ENCODE data around the gene CEP112. TPM values are rescaled to one million over a fixed set of nuclear protein-coding genes. Genes with fewer than 3 reads are reported as not detected.

CEP112 gene
- polyA plus RNA-seq, 1 donor from 2014 or later = 6.0 TPM

DNA sequence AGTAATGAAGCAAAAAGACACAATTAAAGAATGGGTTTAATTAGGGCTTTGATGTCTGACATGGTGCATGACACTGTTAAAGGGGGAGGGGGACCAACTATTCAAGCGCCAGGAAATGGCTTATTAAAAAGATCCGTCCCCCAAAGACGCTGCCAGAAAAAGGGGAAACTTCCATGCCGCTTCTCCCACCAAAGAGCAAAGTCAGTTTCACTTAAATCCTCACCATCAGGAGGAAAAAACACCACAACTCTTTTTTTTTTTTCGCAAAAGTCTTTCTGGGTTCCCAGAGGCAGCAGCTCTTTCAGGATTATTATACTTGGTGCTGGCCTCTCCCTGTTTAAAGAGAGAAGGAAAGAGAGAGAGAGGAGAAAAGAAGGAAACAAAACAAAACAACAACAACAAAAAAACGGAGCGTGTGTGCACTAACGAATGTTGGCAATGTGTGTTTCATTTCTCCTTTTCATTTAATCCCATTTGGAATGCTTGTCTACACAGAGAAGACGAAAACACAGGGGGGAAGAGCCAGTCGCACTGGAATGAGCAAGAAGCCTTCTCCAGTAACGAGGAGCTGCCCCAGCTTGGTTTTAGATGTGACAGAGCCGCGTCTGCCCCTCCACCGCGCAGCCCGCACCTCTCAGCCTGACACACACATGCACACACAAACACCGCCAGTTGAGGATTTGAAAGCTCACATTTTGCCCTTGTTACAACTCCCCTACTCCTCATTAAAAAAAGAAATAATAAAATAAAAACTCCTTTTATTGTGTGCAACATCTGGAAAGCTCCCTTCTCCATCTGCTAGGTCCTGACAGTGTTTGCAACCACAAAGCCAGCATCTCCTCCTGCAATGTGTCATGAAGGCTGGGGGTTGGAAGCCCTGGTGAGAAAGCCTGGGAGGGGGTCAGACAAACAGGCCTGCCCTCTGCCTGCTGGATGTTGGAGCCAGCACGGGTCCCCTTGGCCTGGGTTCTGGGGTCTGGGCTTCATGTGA, 597.8 kb downstream of the CEP112 start:
- no peak overlapping the region for H2AFZ ChIP-seq (ENCODE audit: low read depth, low read length)
- H3K9me3 ChIP-seq (ENCODE audit: low read length) = no peaks in the 10 kb centered on the region
- H3K4me3 ChIP-seq (ENCODE audit: low read length) = no peak overlapping the region
- H3K9ac ChIP-seq (ENCODE audit: low read length) = no peak overlapping the region
- H3K4me2 ChIP-seq (ENCODE audit: low read length) = no peak overlapping the region
- no peaks in the 10 kb centered on the region for H3K27me3 ChIP-seq (ENCODE audit: insufficient read depth, low read depth, low read length)
- TF ChIP-seq EZH2 (IDR thresholded peaks at IDR 0.05; ENCODE audit: borderline replicate concordance, insufficient read depth, low read length, poor library complexity, severe bottlenecking) = no peak
- no peak for TF ChIP-seq EP300 (conservative IDR thresholded peaks at IDR 0.05; ENCODE audit: poor library complexity, severe bottlenecking)
- no peak for TF ChIP-seq RAD21 (conservative IDR thresholded peaks at IDR 0.05)
- TF ChIP-seq, protein P1, sequence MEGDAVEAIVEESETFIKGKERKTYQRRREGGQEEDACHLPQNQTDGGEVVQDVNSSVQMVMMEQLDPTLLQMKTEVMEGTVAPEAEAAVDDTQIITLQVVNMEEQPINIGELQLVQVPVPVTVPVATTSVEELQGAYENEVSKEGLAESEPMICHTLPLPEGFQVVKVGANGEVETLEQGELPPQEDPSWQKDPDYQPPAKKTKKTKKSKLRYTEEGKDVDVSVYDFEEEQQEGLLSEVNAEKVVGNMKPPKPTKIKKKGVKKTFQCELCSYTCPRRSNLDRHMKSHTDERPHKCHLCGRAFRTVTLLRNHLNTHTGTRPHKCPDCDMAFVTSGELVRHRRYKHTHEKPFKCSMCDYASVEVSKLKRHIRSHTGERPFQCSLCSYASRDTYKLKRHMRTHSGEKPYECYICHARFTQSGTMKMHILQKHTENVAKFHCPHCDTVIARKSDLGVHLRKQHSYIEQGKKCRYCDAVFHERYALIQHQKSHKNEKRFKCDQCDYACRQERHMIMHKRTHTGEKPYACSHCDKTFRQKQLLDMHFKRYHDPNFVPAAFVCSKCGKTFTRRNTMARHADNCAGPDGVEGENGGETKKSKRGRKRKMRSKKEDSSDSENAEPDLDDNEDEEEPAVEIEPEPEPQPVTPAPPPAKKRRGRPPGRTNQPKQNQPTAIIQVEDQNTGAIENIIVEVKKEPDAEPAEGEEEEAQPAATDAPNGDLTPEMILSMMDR (IDR thresholded peaks at IDR 0.05; ENCODE audit: poor library complexity, severe bottlenecking) = no peak
- TF ChIP-seq, protein P2, sequence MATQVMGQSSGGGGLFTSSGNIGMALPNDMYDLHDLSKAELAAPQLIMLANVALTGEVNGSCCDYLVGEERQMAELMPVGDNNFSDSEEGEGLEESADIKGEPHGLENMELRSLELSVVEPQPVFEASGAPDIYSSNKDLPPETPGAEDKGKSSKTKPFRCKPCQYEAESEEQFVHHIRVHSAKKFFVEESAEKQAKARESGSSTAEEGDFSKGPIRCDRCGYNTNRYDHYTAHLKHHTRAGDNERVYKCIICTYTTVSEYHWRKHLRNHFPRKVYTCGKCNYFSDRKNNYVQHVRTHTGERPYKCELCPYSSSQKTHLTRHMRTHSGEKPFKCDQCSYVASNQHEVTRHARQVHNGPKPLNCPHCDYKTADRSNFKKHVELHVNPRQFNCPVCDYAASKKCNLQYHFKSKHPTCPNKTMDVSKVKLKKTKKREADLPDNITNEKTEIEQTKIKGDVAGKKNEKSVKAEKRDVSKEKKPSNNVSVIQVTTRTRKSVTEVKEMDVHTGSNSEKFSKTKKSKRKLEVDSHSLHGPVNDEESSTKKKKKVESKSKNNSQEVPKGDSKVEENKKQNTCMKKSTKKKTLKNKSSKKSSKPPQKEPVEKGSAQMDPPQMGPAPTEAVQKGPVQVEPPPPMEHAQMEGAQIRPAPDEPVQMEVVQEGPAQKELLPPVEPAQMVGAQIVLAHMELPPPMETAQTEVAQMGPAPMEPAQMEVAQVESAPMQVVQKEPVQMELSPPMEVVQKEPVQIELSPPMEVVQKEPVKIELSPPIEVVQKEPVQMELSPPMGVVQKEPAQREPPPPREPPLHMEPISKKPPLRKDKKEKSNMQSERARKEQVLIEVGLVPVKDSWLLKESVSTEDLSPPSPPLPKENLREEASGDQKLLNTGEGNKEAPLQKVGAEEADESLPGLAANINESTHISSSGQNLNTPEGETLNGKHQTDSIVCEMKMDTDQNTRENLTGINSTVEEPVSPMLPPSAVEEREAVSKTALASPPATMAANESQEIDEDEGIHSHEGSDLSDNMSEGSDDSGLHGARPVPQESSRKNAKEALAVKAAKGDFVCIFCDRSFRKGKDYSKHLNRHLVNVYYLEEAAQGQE (IDR thresholded peaks at IDR 0.05; ENCODE audit: borderline replicate concordance) = no peak
- no peak for TF ChIP-seq MXI1 (conservative IDR thresholded peaks at IDR 0.05; ENCODE audit: poor library complexity, severe bottlenecking)
- no peak for TF ChIP-seq TAF1 (IDR thresholded peaks at IDR 0.05; ENCODE audit: low read depth)
- TF ChIP-seq POLR2AphosphoS5 (IDR thresholded peaks at IDR 0.05) = no peak
- TF ChIP-seq SMC3 (conservative IDR thresholded peaks at IDR 0.05; ENCODE audit: poor library complexity) = no peak
- H3K36me3 ChIP-seq (ENCODE audit: insufficient read depth, low read length) = no peaks in the 10 kb centered on the region
- no peaks in the 10 kb centered on the region for H3F3A ChIP-seq (ENCODE audit: insufficient read depth, low read length, poor library complexity, severe bottlenecking)
- no peak overlapping the region for H3K27ac ChIP-seq (ENCODE audit: low read length)
- no peaks in the 10 kb centered on the region for H3K79me2 ChIP-seq (replicated peaks; ENCODE audit: insufficient read depth, low read length)
- no peaks in the 10 kb centered on the region for H4K20me1 ChIP-seq (ENCODE audit: insufficient read depth)
- no peaks in the 10 kb centered on the region for H3K9me2 ChIP-seq (ENCODE audit: insufficient read depth, low read length)

DNA sequence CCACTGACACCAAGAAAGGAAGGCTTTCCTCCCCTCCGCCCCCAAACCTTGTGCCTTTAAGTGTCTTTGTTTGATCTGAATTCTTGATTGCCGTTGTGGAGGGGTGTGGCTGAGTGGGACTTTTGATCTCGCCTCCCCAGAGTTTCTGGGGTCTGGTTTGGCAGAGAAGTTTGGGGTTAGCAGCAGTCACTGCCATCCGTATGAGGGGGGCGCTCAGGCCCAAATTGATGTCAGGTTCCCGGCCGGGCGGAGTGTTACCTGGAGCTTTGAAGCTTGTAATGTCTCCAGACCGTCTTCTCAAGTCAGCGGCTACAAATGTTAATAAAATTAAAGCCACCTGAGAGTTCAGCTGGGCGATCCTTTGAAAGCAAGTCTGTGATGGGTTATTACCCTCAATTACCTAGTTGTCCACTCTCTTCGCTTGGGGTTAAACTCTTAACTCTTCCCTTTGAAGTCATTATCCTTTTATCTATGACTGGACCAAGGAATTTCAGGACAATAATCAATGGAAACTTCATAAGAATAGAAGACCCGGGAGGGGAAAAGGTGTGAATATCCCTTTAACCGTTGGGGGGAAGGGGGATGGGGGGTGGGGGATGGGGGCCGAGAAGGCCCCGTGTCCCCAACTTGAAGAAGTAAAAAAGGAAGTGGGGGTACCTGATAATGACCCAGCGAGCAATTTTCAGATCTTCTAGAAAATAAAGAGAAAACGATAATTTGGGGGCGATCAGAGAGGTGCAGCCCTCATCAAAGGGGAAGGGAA, 598.7 kb downstream of the CEP112 start:
- no peak for TF ChIP-seq TAF1 (IDR thresholded peaks at IDR 0.05; ENCODE audit: low read depth)
- TF ChIP-seq EP300 (conservative IDR thresholded peaks at IDR 0.05; ENCODE audit: poor library complexity, severe bottlenecking) = no peak
- TF ChIP-seq, protein P2 (IDR thresholded peaks at IDR 0.05; ENCODE audit: borderline replicate concordance) = no peak
- TF ChIP-seq EZH2 (IDR thresholded peaks at IDR 0.05; ENCODE audit: borderline replicate concordance, insufficient read depth, low read length, poor library complexity, severe bottlenecking) = no peak
- no peak for TF ChIP-seq RAD21 (conservative IDR thresholded peaks at IDR 0.05)
- no peak for TF ChIP-seq POLR2AphosphoS5 (IDR thresholded peaks at IDR 0.05)
- TF ChIP-seq, protein P1 (IDR thresholded peaks at IDR 0.05; ENCODE audit: poor library complexity, severe bottlenecking) = no peak
- TF ChIP-seq MXI1 (conservative IDR thresholded peaks at IDR 0.05; ENCODE audit: poor library complexity, severe bottlenecking) = no peak
- no peak for TF ChIP-seq SMC3 (conservative IDR thresholded peaks at IDR 0.05; ENCODE audit: poor library complexity)
- no peak overlapping the region for H3K4me2 ChIP-seq (ENCODE audit: low read length)
- H3K9me3 ChIP-seq (ENCODE audit: low read length) = no peaks in the 10 kb centered on the region
- H3K79me2 ChIP-seq (replicated peaks; ENCODE audit: insufficient read depth, low read length) = no peaks in the 10 kb centered on the region
- H3K27ac ChIP-seq (ENCODE audit: low read length) = no peak overlapping the region
- H3K9me2 ChIP-seq (ENCODE audit: insufficient read depth, low read length) = no peaks in the 10 kb centered on the region
- no peaks in the 10 kb centered on the region for H3K27me3 ChIP-seq (ENCODE audit: insufficient read depth, low read depth, low read length)
- no peak overlapping the region for H3K4me3 ChIP-seq (ENCODE audit: low read length)
- no peak overlapping the region for H3K9ac ChIP-seq (ENCODE audit: low read length)
- H2AFZ ChIP-seq (ENCODE audit: low read depth, low read length) = no peak overlapping the region
- no peaks in the 10 kb centered on the region for H4K20me1 ChIP-seq (ENCODE audit: insufficient read depth)
- no peaks in the 10 kb centered on the region for H3K36me3 ChIP-seq (ENCODE audit: insufficient read depth, low read length)
- H3F3A ChIP-seq (ENCODE audit: insufficient read depth, low read length, poor library complexity, severe bottlenecking) = no peaks in the 10 kb centered on the region

All from neural cell (in vitro differentiated cells).